Smooth muscle cell (in vitro differentiated cells): ENCODE results near the gene ZC3H8. TPM values are rescaled to one million over a fixed set of nuclear protein-coding genes. Genes with fewer than 3 reads are reported as not detected.

Experiments
- DNase-seq: peaks from one replicate; lab custom pipeline; 2025; ENCODE audit not compliant: unreplicated experiment; lab: John Stamatoyannopoulos, UW
- H2AFZ ChIP-seq: fragments of 200-600 bp; sonication (generic); 2 replicates; pipeline ENCODE4 v1.6.0; 2016; ENCODE audit warnings: antibody characterized with exemption, low read depth, mild to moderate bottlenecking
- H3F3A ChIP-seq: fragments of 200-600 bp; sonication (generic); 2 replicates; pipeline ENCODE4 v1.6.0; 2017; ENCODE audit warnings: antibody characterized with exemption, low read depth
- H3K27ac ChIP-seq: fragments of 200-600 bp; sonication (generic); 2 replicates; pipeline ENCODE4 v1.5.1; 2016; ENCODE audit warnings: low read depth, mild to moderate bottlenecking
- H3K27me3 ChIP-seq: fragments of 200-600 bp; sonication (generic); 2 replicates; pipeline ENCODE4 v1.6.1; 2016; ENCODE audit warnings: low read depth, mild to moderate bottlenecking
- H3K36me3 ChIP-seq: fragments of 200-600 bp; sonication (generic); 2 replicates; pipeline ENCODE4 v1.5.1; 2016; ENCODE audit warnings: low read depth
- H3K4me1 ChIP-seq: fragments of 200-600 bp; sonication (generic); 2 replicates; pipeline ENCODE4 v1.5.1; 2016; ENCODE audit warnings: low read depth
- H3K4me2 ChIP-seq: fragments of 200-600 bp; sonication (generic); 2 replicates; pipeline ENCODE4 v1.6.0; 2016; ENCODE audit warnings: mild to moderate bottlenecking
- H3K4me3 ChIP-seq: fragments of 200-600 bp; sonication (generic); 2 replicates; pipeline ENCODE4 v1.5.1; 2016; ENCODE audit warnings: mild to moderate bottlenecking
- H3K79me2 ChIP-seq: fragments of 200-600 bp; sonication (generic); 2 replicates; pipeline ENCODE4 v1.6.0; 2016; ENCODE audit warnings: low read depth, mild to moderate bottlenecking
- H3K9ac ChIP-seq: fragments of 200-600 bp; sonication (generic); 2 replicates; pipeline ENCODE4 v1.6.0; 2016; ENCODE audit warnings: low read depth
- H3K9me3 ChIP-seq: fragments of 200-600 bp; sonication (generic); replicated peaks from 2 replicates; pipeline ENCODE4 v1.5.1; 2016; ENCODE audit warnings: low read depth
- H4K20me1 ChIP-seq: fragments of 200-600 bp; sonication (generic); 2 replicates; pipeline ENCODE4 v1.6.0; 2016; ENCODE audit warnings: low read depth
- WGBS: methylation state at CpG from one replicate; pipeline ENCODE4 v1.1.7; 2016; ENCODE audit warnings: low lambda C conversion rate; 5-methylcytosine and 5-hydroxymethylcytosine counted together
- polyA plus RNA-seq: library from polyadenylated mRNA; unstranded; fragments of >200 nt; fragmentation: Nextera tagmentation; extraction: Ambion mirVana; gene quantifications from 2 replicates; pipeline ENCODE4 v1.2.1, GENCODE V29; 2016
- total RNA-seq: library from RNA; depleted of rRNA; stranded (reverse); fragments of >200 nt; gene quantifications from 2 replicates; pipeline ENCODE4 v1.2.3, GENCODE V29; 2014
- TF ChIP-seq, protein P1 (sequence below): fragments of 200-600 bp; sonication (generic); IDR thresholded peaks from 2 replicates; pipeline ENCODE4 v1.5.1; 2017; ENCODE audit warnings: borderline replicate concordance, mild to moderate bottlenecking, antibody characterized with exemption; ENCODE audit not compliant: insufficient read depth, poor library complexity, severe bottlenecking

Gene ZC3H8
- total and polyA plus RNA-seq, 2 experiments from 2014 or later: 3.2 to 9.1 TPM

DNA sequence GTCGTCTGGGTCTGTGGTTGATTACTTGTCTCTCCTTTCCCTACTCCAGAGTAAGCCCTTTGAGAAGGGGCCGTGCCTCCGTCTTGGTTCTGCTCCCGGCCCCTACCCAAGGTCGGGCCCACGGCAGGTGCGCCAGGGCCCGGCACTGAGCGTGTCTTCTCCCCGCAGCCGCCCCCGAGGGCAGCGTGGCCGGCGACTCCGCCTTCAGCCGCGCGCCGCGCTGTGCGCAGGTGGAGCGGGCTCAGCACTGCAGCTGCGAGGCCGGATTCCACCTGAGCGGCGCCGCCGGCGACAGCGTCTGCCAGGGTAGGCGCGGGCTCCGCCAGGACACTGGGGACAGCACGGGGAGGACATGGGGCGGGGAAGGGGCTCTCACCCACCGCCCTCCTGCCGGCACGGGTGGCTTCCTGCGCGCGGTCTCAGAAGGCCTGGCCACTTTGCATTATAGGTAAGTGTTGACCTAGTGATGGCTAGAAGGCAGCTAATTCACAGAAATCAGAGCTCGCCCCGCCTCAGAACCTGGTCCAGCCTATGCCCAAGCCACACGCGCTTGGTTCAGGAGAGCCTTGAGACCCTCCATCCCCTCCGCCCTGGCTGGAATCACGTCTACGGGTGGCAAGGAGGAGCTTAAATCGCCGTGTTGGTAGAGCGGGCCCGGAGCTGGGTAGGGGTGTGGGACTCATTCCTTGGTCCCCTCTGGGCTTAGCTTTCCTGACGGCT lies 73.1 kb downstream of the ZC3H8 start:
- WGBS: 62% methylated on average over 54 of the region's 54 CpGs
- no peak for DNase-seq
- TF ChIP-seq, protein P1, sequence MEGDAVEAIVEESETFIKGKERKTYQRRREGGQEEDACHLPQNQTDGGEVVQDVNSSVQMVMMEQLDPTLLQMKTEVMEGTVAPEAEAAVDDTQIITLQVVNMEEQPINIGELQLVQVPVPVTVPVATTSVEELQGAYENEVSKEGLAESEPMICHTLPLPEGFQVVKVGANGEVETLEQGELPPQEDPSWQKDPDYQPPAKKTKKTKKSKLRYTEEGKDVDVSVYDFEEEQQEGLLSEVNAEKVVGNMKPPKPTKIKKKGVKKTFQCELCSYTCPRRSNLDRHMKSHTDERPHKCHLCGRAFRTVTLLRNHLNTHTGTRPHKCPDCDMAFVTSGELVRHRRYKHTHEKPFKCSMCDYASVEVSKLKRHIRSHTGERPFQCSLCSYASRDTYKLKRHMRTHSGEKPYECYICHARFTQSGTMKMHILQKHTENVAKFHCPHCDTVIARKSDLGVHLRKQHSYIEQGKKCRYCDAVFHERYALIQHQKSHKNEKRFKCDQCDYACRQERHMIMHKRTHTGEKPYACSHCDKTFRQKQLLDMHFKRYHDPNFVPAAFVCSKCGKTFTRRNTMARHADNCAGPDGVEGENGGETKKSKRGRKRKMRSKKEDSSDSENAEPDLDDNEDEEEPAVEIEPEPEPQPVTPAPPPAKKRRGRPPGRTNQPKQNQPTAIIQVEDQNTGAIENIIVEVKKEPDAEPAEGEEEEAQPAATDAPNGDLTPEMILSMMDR: no peak

DNA sequence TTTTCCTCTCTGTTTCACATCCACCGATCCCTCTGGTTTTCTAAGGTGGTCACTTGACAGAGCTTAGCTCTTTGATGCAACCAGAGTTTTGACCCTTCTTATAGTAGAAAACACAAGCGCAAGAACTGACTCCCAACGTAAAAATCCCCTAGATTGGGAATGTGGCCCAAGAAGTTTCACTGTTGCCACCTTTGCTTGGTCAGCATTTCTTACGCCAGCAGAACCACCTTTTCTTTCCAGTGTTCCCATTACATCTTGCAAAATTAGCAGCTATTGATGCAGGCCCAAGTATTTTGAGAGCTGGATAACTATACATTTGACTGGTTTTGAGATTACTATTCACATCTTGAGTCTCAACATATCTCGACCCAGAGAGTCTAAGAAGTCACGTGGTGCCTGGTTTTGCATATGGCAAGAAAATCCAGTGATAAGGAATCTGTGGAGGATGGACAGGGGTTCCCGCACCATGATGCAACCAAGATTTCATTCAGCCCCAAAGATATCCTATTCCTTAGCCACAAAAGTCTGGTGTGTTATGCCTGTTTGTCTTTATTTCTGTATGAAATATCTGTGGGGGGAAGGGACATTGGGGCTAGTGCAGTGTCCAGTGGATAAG lies 78.8 kb downstream of the ZC3H8 start:
- H3K27me3 ChIP-seq: peaks cover 8% of the 10 kb centered on the region
- no peaks in the 10 kb centered on the region for H3K9me3 ChIP-seq
- DNase-seq: no peak
- no peak overlapping the region for H3K4me3 ChIP-seq
- no peak overlapping the region for H3K27ac ChIP-seq
- H3K79me2 ChIP-seq: no peaks in the 10 kb centered on the region
- no peaks in the 10 kb centered on the region for H4K20me1 ChIP-seq
- 84% methylated on average over 7 of the region's 7 CpGs for WGBS
- TF ChIP-seq, protein P1: no peak
- no peaks in the 10 kb centered on the region for H3K36me3 ChIP-seq
- no peaks in the 10 kb centered on the region for H3K4me1 ChIP-seq
- H3K4me2 ChIP-seq: no peak overlapping the region
- H3F3A ChIP-seq: no peaks in the 10 kb centered on the region
- H3K9ac ChIP-seq: no peak overlapping the region
- no peak overlapping the region for H2AFZ ChIP-seq

More for the DNA sequence above, 73.1 kb downstream of the ZC3H8 start:
- Histone ChIP-seq H3K79me2 (no peaks in the 10 kb centered on the region), H3K4me2 (no peak overlapping the region), H4K20me1 (no peaks in the 10 kb centered on the region), H3K4me1 (no peaks in the 10 kb centered on the region), H2AFZ (no peak overlapping the region), H3K4me3 (no peak overlapping the region), H3K9me3 (no peaks in the 10 kb centered on the region), H3K36me3 (no peaks in the 10 kb centered on the region), H3K9ac (no peak overlapping the region), H3F3A (no peaks in the 10 kb centered on the region), H3K27me3 (peaks cover 25% of the 10 kb centered on the region), H3K27ac (no peak overlapping the region)

DNA sequence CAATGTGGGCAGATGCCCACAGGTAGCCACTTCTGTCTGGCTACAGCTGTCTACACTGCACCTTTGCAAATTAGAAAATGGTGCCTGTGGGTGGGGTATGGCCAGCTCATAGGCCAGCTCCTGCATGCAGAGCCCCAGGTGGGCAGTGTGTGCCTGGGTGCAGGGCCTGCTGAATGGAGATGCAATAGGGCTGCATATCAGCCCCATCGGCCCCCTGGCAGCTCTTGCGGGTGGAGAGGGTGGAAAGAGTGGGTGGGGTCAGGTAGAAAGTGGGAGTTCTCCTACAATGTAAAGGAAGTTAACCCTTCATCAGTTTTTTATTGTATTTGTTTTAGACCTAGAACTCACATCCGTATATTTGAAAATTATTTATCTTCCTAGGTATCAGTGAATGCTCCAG lies 79.5 kb downstream of the ZC3H8 start:
- Histone ChIP-seq H3K4me2 (no peak overlapping the region), H3K4me1 (no peaks in the 10 kb centered on the region), H3F3A (no peaks in the 10 kb centered on the region), H2AFZ (no peak overlapping the region), H4K20me1 (no peaks in the 10 kb centered on the region), H3K27me3 (peaks cover 5% of the 10 kb centered on the region), H3K4me3 (no peak overlapping the region), H3K36me3 (no peaks in the 10 kb centered on the region), H3K9me3 (no peaks in the 10 kb centered on the region), H3K79me2 (no peaks in the 10 kb centered on the region), H3K9ac (no peak overlapping the region), H3K27ac (no peak overlapping the region)
- WGBS: 90% methylated on average over 3 of the region's 3 CpGs
- TF ChIP-seq, protein P1: no peak
- no peak for DNase-seq

DNA sequence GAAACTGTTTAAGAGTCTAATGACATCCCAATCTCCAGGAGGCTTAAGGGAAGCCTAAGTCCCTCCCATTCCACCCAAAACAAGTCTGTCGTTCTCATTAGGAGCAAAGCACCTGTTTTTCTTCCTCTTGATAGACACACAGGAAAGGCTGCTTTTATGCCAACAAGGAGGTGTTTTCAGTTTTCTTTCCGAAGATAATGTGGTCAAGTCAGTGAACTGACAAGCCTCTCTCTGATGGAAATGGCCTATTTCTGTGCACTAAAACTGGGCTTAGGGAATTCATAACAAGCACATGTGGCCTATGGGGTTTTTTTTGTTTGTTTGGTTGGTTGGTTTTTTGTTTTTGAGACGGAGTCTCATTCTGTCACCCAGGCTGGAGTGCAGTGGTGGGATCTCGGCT lies 80.5 kb downstream of the ZC3H8 start:
- 92% methylated on average over 4 of the region's 4 CpGs for WGBS
- TF ChIP-seq, protein P1: no peak

More for the DNA sequence above, 80.5 kb downstream of the ZC3H8 start:
- DNase-seq: no peak
- no peaks in the 10 kb centered on the region for H3K4me1 ChIP-seq
- no peaks in the 10 kb centered on the region for H3F3A ChIP-seq
- H3K27ac ChIP-seq: no peak overlapping the region
- H3K36me3 ChIP-seq: no peaks in the 10 kb centered on the region
- H4K20me1 ChIP-seq: no peaks in the 10 kb centered on the region
- no peak overlapping the region for H3K4me3 ChIP-seq
- H3K4me2 ChIP-seq: no peak overlapping the region
- no peak overlapping the region for H3K9ac ChIP-seq
- no peaks in the 10 kb centered on the region for H3K9me3 ChIP-seq
- no peaks in the 10 kb centered on the region for H3K79me2 ChIP-seq
- peaks cover 5% of the 10 kb centered on the region for H3K27me3 ChIP-seq
- no peak overlapping the region for H2AFZ ChIP-seq
